HUES6 (cell line): ENCODE measurements around the gene KAZALD1.
"Not testable (repeated sequence)": the region's sequence is repeated elsewhere in the genome, so short reads cannot be mapped to it uniquely, and the experiment has no call there.

ENCODE experiments used
- H3K27ac ChIP-seq: 2 replicates; pipeline ENCODE4 v1.7.0; 2013; ENCODE audit warnings: low read depth, mild to moderate bottlenecking, low read length, inconsistent platforms
- H3K27me3 ChIP-seq: 2 replicates; pipeline ENCODE4 v1.6.1; 2013; ENCODE audit warnings: low read length; ENCODE audit not compliant: control insufficient read depth, insufficient read depth
- H3K36me3 ChIP-seq: 2 replicates; pipeline ENCODE4 v1.6.1; 2013; ENCODE audit warnings: low read length; ENCODE audit not compliant: control insufficient read depth, insufficient read depth
- H3K4me1 ChIP-seq: 2 replicates; pipeline ENCODE4 v1.6.1; 2013; ENCODE audit warnings: low read length; ENCODE audit not compliant: control insufficient read depth, insufficient read depth
- H3K4me3 ChIP-seq: 2 replicates; pipeline ENCODE4 v1.5.1; 2013; ENCODE audit warnings: low read depth, low read length
- H3K9ac ChIP-seq: one replicate; pipeline ENCODE4 v1.6.1; 2013; ENCODE audit warnings: mild to moderate bottlenecking, low read length
- H3K9me3 ChIP-seq: 2 replicates; pipeline ENCODE4 v1.6.1; 2013; ENCODE audit warnings: low read depth, low read length; ENCODE audit not compliant: control insufficient read depth, insufficient read depth

The KAZALD1 gene

GRCh38 chr10:101031796-101032636, 29.8 kb upstream of the KAZALD1 start:
- H3K27me3 ChIP-seq, result peaks cover 66% of the 10 kb centered on the region
- H3K9me3 ChIP-seq, result no peaks in the 10 kb centered on the region
- H3K9ac ChIP-seq, result peak overlapping the region; percentile 24
- peaks cover 38% of the 10 kb centered on the region for H3K4me1 ChIP-seq
- peak overlapping the region; percentile 61 for H3K4me3 ChIP-seq
- no peak overlapping the region for H3K27ac ChIP-seq
- no peaks in the 10 kb centered on the region for H3K36me3 ChIP-seq

- Histone ChIP-seq H3K27ac (no peak overlapping the region), H3K9ac (peak overlapping the region; percentile 24), H3K4me3 (peak overlapping the region; percentile 61), H3K9me3 (no peaks in the 10 kb centered on the region), H3K36me3 (no peaks in the 10 kb centered on the region), H3K4me1 (peaks cover 34% of the 10 kb centered on the region), H3K27me3 (peaks cover 66% of the 10 kb centered on the region)
Observed at GRCh38 chr10:101032637-101033224, 29.1 kb upstream of the KAZALD1 start.

- no peaks in the 10 kb centered on the region for H3K36me3 ChIP-seq
- no peak overlapping the region for H3K4me3 ChIP-seq
- H3K27me3 ChIP-seq, result peaks cover 66% of the 10 kb centered on the region
- H3K27ac ChIP-seq, result no peak overlapping the region
- H3K9ac ChIP-seq, result no peak overlapping the region
- peaks cover 34% of the 10 kb centered on the region for H3K4me1 ChIP-seq
- H3K9me3 ChIP-seq, result no peaks in the 10 kb centered on the region
Observed at GRCh38 chr10:101033276-101033675, 28.5 kb upstream of the KAZALD1 start.

GRCh38 chr10:101034404-101034803, 27.4 kb upstream of the KAZALD1 start:
- not testable (repeated sequence) for H3K4me3 ChIP-seq, H3K27ac ChIP-seq, H3K9me3 ChIP-seq, H3K36me3 ChIP-seq, H3K9ac ChIP-seq
- Histone ChIP-seq H3K27me3 (peaks cover 61% of the 10 kb centered on the region), H3K4me1 (peaks cover 28% of the 10 kb centered on the region)

GRCh38 chr10:101035314-101035713, 26.5 kb upstream of the KAZALD1 start:
- Histone ChIP-seq H3K9ac (no peak overlapping the region), H3K4me1 (peaks cover 20% of the 10 kb centered on the region), H3K27me3 (peaks cover 58% of the 10 kb centered on the region), H3K9me3 (no peaks in the 10 kb centered on the region), H3K36me3 (no peaks in the 10 kb centered on the region), H3K4me3 (no peak overlapping the region), H3K27ac (no peak overlapping the region)

- Histone ChIP-seq H3K27me3 (peaks cover 56% of the 10 kb centered on the region), H3K4me1 (peaks cover 20% of the 10 kb centered on the region), H3K36me3 (no peaks in the 10 kb centered on the region), H3K4me3 (no peak overlapping the region), H3K9me3 (no peaks in the 10 kb centered on the region), H3K27ac (no peak overlapping the region), H3K9ac (no peak overlapping the region)
Observed at GRCh38 chr10:101035916-101036702, 25.7 kb upstream of the KAZALD1 start.

- H3K9ac ChIP-seq, result no peak overlapping the region
- no peaks in the 10 kb centered on the region for H3K9me3 ChIP-seq
- H3K27me3 ChIP-seq, result peaks cover 50% of the 10 kb centered on the region
- no peak overlapping the region for H3K4me3 ChIP-seq
- no peak overlapping the region for H3K27ac ChIP-seq
- H3K4me1 ChIP-seq, result peaks cover 15% of the 10 kb centered on the region
- no peaks in the 10 kb centered on the region for H3K36me3 ChIP-seq
Observed at GRCh38 chr10:101036726-101037125, 25.1 kb upstream of the KAZALD1 start.

- H3K4me3 ChIP-seq, result no peak overlapping the region
- no peak overlapping the region for H3K9ac ChIP-seq
- H3K27me3 ChIP-seq, result peaks cover 35% of the 10 kb centered on the region
- H3K4me1 ChIP-seq, result peaks cover 13% of the 10 kb centered on the region
- H3K9me3 ChIP-seq, result no peaks in the 10 kb centered on the region
- no peak overlapping the region for H3K27ac ChIP-seq
- no peaks in the 10 kb centered on the region for H3K36me3 ChIP-seq
Observed at GRCh38 chr10:101038484-101038883, 23.3 kb upstream of the KAZALD1 start.

- H3K4me1 ChIP-seq, result peaks cover 16% of the 10 kb centered on the region
- no peak overlapping the region for H3K9ac ChIP-seq
- H3K4me3 ChIP-seq, result no peak overlapping the region
- no peaks in the 10 kb centered on the region for H3K36me3 ChIP-seq
- peaks cover 38% of the 10 kb centered on the region for H3K27me3 ChIP-seq
- H3K9me3 ChIP-seq, result no peaks in the 10 kb centered on the region
- no peak overlapping the region for H3K27ac ChIP-seq
Observed at GRCh38 chr10:101040061-101040460, 21.7 kb upstream of the KAZALD1 start.

- no peak overlapping the region for H3K4me3 ChIP-seq
- H3K9me3 ChIP-seq, result no peaks in the 10 kb centered on the region
- H3K9ac ChIP-seq, result no peak overlapping the region
- H3K27me3 ChIP-seq, result peaks cover 38% of the 10 kb centered on the region
- H3K4me1 ChIP-seq, result peaks cover 16% of the 10 kb centered on the region
- H3K36me3 ChIP-seq, result no peaks in the 10 kb centered on the region
- no peak overlapping the region for H3K27ac ChIP-seq
Observed at GRCh38 chr10:101040851-101041250, 20.9 kb upstream of the KAZALD1 start.

GRCh38 chr10:101041252-101041761, 20.5 kb upstream of the KAZALD1 start:
- Histone ChIP-seq H3K27ac (no peak overlapping the region), H3K9me3 (no peaks in the 10 kb centered on the region), H3K27me3 (peaks cover 39% of the 10 kb centered on the region), H3K4me3 (no peak overlapping the region), H3K36me3 (no peaks in the 10 kb centered on the region), H3K9ac (no peak overlapping the region), H3K4me1 (peaks cover 16% of the 10 kb centered on the region)
